ENCODE results near the gene DNAJB12.

- TF ChIP-seq, protein P1, sequence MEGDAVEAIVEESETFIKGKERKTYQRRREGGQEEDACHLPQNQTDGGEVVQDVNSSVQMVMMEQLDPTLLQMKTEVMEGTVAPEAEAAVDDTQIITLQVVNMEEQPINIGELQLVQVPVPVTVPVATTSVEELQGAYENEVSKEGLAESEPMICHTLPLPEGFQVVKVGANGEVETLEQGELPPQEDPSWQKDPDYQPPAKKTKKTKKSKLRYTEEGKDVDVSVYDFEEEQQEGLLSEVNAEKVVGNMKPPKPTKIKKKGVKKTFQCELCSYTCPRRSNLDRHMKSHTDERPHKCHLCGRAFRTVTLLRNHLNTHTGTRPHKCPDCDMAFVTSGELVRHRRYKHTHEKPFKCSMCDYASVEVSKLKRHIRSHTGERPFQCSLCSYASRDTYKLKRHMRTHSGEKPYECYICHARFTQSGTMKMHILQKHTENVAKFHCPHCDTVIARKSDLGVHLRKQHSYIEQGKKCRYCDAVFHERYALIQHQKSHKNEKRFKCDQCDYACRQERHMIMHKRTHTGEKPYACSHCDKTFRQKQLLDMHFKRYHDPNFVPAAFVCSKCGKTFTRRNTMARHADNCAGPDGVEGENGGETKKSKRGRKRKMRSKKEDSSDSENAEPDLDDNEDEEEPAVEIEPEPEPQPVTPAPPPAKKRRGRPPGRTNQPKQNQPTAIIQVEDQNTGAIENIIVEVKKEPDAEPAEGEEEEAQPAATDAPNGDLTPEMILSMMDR (IDR thresholded peaks at IDR 0.05) = no peak
- TF ChIP-seq POLR2AphosphoS5 (IDR thresholded peaks at IDR 0.05; ENCODE audit: insufficient read depth in 1 of 2, low read depth in 1 of 2) (peak in 1 of 2 donors; percentile 76), POLR2A (IDR thresholded peaks at IDR 0.05) (no peak)
Measured at GRCh38 chr10:72292223-72292691, 62.5 kb downstream of the DNAJB12 start.

All from vagina (tissue), 2 donors.